Upper lobe of left lung (tissue), 6 donors: ENCODE measurements around the gene ADAMTS3. TPM values are rescaled to one million over a fixed set of nuclear protein-coding genes. Genes with fewer than 3 reads are reported as not detected.
A peak's percentile ranks its signal among the peaks of the same experiment; 100 is the strongest.

Source experiments
- ATAC-seq, 2 donors: fragments of 200-7000 bp; cut with Tn5 transposase; one replicate each; pipeline ENCODE4 v1.9.1; 2022; ENCODE audit warnings: mild to moderate bottlenecking in 2 of 2, moderate library complexity in 2 of 2; ENCODE audit not compliant: low FRiP score in 2 of 2
- DNase-seq, 2 donors: peaks; one replicate each; pipeline ENCODE4 v3.0.0-alpha.2; 2019 to 2020
- H3K27ac ChIP-seq, 4 donors: fragments of 200-600 bp; sonication (generic); one replicate each; pipeline ENCODE4 v1.5.1; 2016 to 2019
- H3K27me3 ChIP-seq, 4 donors: fragments of 200-600 bp; sonication (generic); one replicate each; pipeline ENCODE4 v1.5.1; 2017 to 2019
- H3K36me3 ChIP-seq, 4 donors: fragments of 200-600 bp; sonication (generic); one replicate each; pipeline ENCODE4 v1.5.1; 2016 to 2019
- H3K4me1 ChIP-seq, 4 donors: fragments of 200-600 bp; sonication (generic); one replicate each; pipeline ENCODE4 v1.5.1; 2018 to 2019
- H3K4me3 ChIP-seq, 4 donors: fragments of 200-600 bp; sonication (generic); one replicate each; pipeline ENCODE4 v1.5.1; 2017 to 2019; ENCODE audit warnings: mild to moderate bottlenecking in 2 of 4, moderate library complexity in 1 of 4
- H3K9me3 ChIP-seq, 4 donors: fragments of 200-600 bp; sonication (generic); one replicate each; pipeline ENCODE4 v1.5.1; 2018 to 2019
- CTCF ChIP-seq, 6 experiments: fragments of 450-650 bp in 4 of 6; fragments of 200-600 bp in 2 of 6; sonication (generic) in 2 of 6; IDR thresholded peaks; one replicate each; pipeline ENCODE4 v1.5.1; 2016 to 2019; ENCODE audit warnings: antibody characterized with exemption in 6 of 6
- EP300 ChIP-seq, 4 donors: sonication (generic); formaldehyde crosslinking; IDR thresholded peaks; one replicate each; pipeline ENCODE4 v1.5.1; 2017; ENCODE audit warnings: antibody characterized with exemption in 4 of 4, control low read depth in 2 of 4
- POLR2A ChIP-seq, 4 donors: fragments of 450-650 bp; IDR thresholded peaks; one replicate each; pipeline ENCODE4 v1.5.1; 2016 to 2017; ENCODE audit warnings: antibody characterized with exemption in 4 of 4, mild to moderate bottlenecking in 2 of 4
- POLR2AphosphoS5 ChIP-seq, 2 donors: sonication (generic); formaldehyde crosslinking; IDR thresholded peaks; one replicate each; pipeline ENCODE4 v1.5.1; 2017; ENCODE audit warnings: antibody characterized with exemption in 2 of 2
- WGBS, 2 donors: methylation state at CpG; one replicate each; pipeline ENCODE4 v1.1.5; 2017 to 2018; 5-methylcytosine and 5-hydroxymethylcytosine counted together
- total RNA-seq, 6 donors: library from RNA; depleted of rRNA in 4 of 6; stranded (reverse); fragments of >200 nt in 4 of 6; gene quantifications; one replicate each; pipeline versions ENCODE4 v1.1.0 to v1.2.1, GENCODE V29; 2016 to 2021
- donor health status: DM: no; HTN: no; CAD: no; lungs with moderate emphysema.
- donor health status: DM: no; HTN: yes; CAD: no; lungs with severe emphysema.

Gene ADAMTS3
- total RNA-seq, 6 donors from 2014 or later: 1.0 to 5.2 (median 2.3) TPM

GRCh38 chr4:72418458-72418857 is 150.6 kb downstream of the ADAMTS3 start:
- peaks cover 0 to 6% (median 2%) of the 10 kb centered on the region in 4 donors for H3K4me1 ChIP-seq
- TF ChIP-seq POLR2AphosphoS5 (IDR thresholded peaks at IDR 0.05) (no peak), EP300 (IDR thresholded peaks at IDR 0.05) (no peak), CTCF (IDR thresholded peaks at IDR 0.05) (no peak)
- ATAC-seq (peak in 1 of 2 donors; percentile 34), DNase-seq (no peak)
- H3K27me3 ChIP-seq: no peaks in the 10 kb centered on the region
- H3K4me3 ChIP-seq: no peak overlapping the region
- WGBS, 2 donors: 59 to 70% methylated on average over 2 of the region's 2 CpGs
- H3K27ac ChIP-seq: no peak overlapping the region
- H3K9me3 ChIP-seq: no peaks in the 10 kb centered on the region
- H3K36me3 ChIP-seq: no peaks in the 10 kb centered on the region

- no peak for TF ChIP-seq CTCF (IDR thresholded peaks at IDR 0.05)
- ATAC-seq (no peak), DNase-seq (no peak)
- no peaks in the 10 kb centered on the region for H3K9me3 ChIP-seq
- no peaks in the 10 kb centered on the region for H3K27me3 ChIP-seq
- 60 to 65% methylated on average over 3 of the region's 3 CpGs for WGBS, 2 donors
- H3K4me1 ChIP-seq: no peaks in the 10 kb centered on the region
- H3K4me3 ChIP-seq: no peak overlapping the region
- H3K36me3 ChIP-seq: no peaks in the 10 kb centered on the region
- H3K27ac ChIP-seq: no peak overlapping the region
Observed at GRCh38 chr4:72410158-72410557, 158.9 kb downstream of the ADAMTS3 start.

GRCh38 chr4:72408568-72408967 is 160.5 kb downstream of the ADAMTS3 start:
- no peaks in the 10 kb centered on the region for H3K9me3 ChIP-seq
- no peaks in the 10 kb centered on the region for H3K36me3 ChIP-seq
- no peak for ATAC-seq
- H3K4me1 ChIP-seq: no peaks in the 10 kb centered on the region
- H3K27ac ChIP-seq: no peak overlapping the region
- no peak for DNase-seq
- no peak for TF ChIP-seq POLR2AphosphoS5 (IDR thresholded peaks at IDR 0.05)
- no peak for TF ChIP-seq EP300 (IDR thresholded peaks at IDR 0.05)
- no peak for TF ChIP-seq POLR2A (IDR thresholded peaks at IDR 0.05)
- no peak for TF ChIP-seq CTCF (IDR thresholded peaks at IDR 0.05)
- H3K4me3 ChIP-seq: no peak overlapping the region
- WGBS, 2 donors: 82 to 83% methylated on average over 4 of the region's 4 CpGs
- no peaks in the 10 kb centered on the region for H3K27me3 ChIP-seq

- TF ChIP-seq CTCF (IDR thresholded peaks at IDR 0.05): no peak
- no peak for TF ChIP-seq POLR2A (IDR thresholded peaks at IDR 0.05)
- TF ChIP-seq POLR2AphosphoS5 (IDR thresholded peaks at IDR 0.05): no peak
- TF ChIP-seq EP300 (IDR thresholded peaks at IDR 0.05): no peak
- no peak for DNase-seq
Observed at GRCh38 chr4:72405417-72405816, 163.6 kb downstream of the ADAMTS3 start.

GRCh38 chr4:72397314-72397713 is 171.7 kb downstream of the ADAMTS3 start:
- Histone ChIP-seq H3K36me3 (no peaks in the 10 kb centered on the region), H3K27me3 (no peaks in the 10 kb centered on the region), H3K9me3 (no peaks in the 10 kb centered on the region), H3K4me1 (no peaks in the 10 kb centered on the region), H3K27ac (no peak overlapping the region), H3K4me3 (no peak overlapping the region)
- TF ChIP-seq EP300 (IDR thresholded peaks at IDR 0.05) (no peak), CTCF (IDR thresholded peaks at IDR 0.05) (no peak), POLR2A (IDR thresholded peaks at IDR 0.05) (no peak), POLR2AphosphoS5 (IDR thresholded peaks at IDR 0.05) (no peak)
- 68 to 72% methylated on average over 7 of the region's 7 CpGs for WGBS, 2 donors
- peak in 1 of 2 donors; percentile 37 for DNase-seq
- ATAC-seq: no peak

More at GRCh38 chr4:72405417-72405816, 163.6 kb downstream of the ADAMTS3 start:
- Histone ChIP-seq H3K27me3 (no peaks in the 10 kb centered on the region), H3K4me1 (no peaks in the 10 kb centered on the region), H3K9me3 (no peaks in the 10 kb centered on the region), H3K4me3 (no peak overlapping the region), H3K36me3 (no peaks in the 10 kb centered on the region), H3K27ac (no peak overlapping the region)
- ATAC-seq: no peak
